NCI-H82 (cell line): ENCODE results near the gene ZC3H18.

Source experiments
- DNase-seq: peaks from one replicate; lab custom pipeline; 2025; lab: John Stamatoyannopoulos, UW

ZC3H18 gene

GRCh38 chr16:88678224-88678979 lies 108.2 kb downstream of the ZC3H18 start:
- DNase-seq = peak; percentile 28

GRCh38 chr16:88680554-88681083 lies 110.4 kb downstream of the ZC3H18 start:
- no peak for DNase-seq

- peak; percentile 54 for DNase-seq
Observed at GRCh38 chr16:88681084-88681680, 111.0 kb downstream of the ZC3H18 start.
